Panc1 (cell line): ENCODE data around the gene PHYHIPL. TPM values are rescaled to one million over a fixed set of nuclear protein-coding genes. Genes with fewer than 3 reads are reported as not detected.

Source experiments
- ATAC-seq: fragments of 200-7000 bp; cut with Tn5 transposase; 2 replicates; pipeline ENCODE4 v1.9.1; 2020; ENCODE audit warnings: mild to moderate bottlenecking, moderate library complexity
- BruUV-seq: library from RNA; stranded (reverse); fragments of 400-500 nt; replicated peaks from 2 replicates; lab custom pipeline; 2021; lab: Mats Ljungman, UMichigan
- CTCF ChIA-PET: fragments of 300-600 bp; sonication (Branson Sonifier 250); formaldehyde crosslinking; loops from one replicate; lab custom pipeline; 2022; ENCODE audit warnings: antibody characterized with exemption; lab: Charles Lee
- POLR2A ChIA-PET: fragments of 300-600 bp; sonication (Branson Sonifier 250); formaldehyde crosslinking; loops from one replicate; lab custom pipeline; 2022; ENCODE audit warnings: antibody characterized with exemption; lab: Charles Lee
- DNase-seq: peaks from one replicate; pipeline ENCODE4 v3.0.0-alpha.2; 2010; ENCODE audit warnings: low read depth, low spot score
- H3K27ac ChIP-seq: 2 replicates; pipeline ENCODE4 v1.5.1; 2011; ENCODE audit warnings: mild to moderate bottlenecking, low read length, inconsistent platforms
- H3K27me3 ChIP-seq: fragments of 200-500 bp; sonication (Bioruptor generic); 2 replicates; pipeline ENCODE4 v1.6.0; 2014; ENCODE audit warnings: low read length, inconsistent platforms; ENCODE audit not compliant: control insufficient read depth, insufficient read depth
- H3K36me3 ChIP-seq: fragments of 200-500 bp; sonication (Bioruptor generic); 2 replicates; pipeline ENCODE4 v1.5.1; 2014; ENCODE audit warnings: inconsistent platforms, mild to moderate bottlenecking, low read length, moderate library complexity; ENCODE audit not compliant: control insufficient read depth, insufficient read depth
- H3K4me1 ChIP-seq: 2 replicates; pipeline ENCODE4 v1.5.1; 2011; ENCODE audit warnings: inconsistent platforms, mild to moderate bottlenecking, low read length, moderate library complexity; ENCODE audit not compliant: control insufficient read depth, insufficient read depth
- H3K4me3 ChIP-seq, 2 experiments: 2 replicates each; pipeline ENCODE4 v1.5.1; 2011 to 2012; ENCODE audit warnings: low read depth in 2 of 2, low read length in 2 of 2, mild to moderate bottlenecking in 2 of 2, inconsistent platforms in 1 of 2, moderate library complexity in 1 of 2
- H3K9me3 ChIP-seq: fragments of 200-500 bp; sonication (Bioruptor generic); 2 replicates; pipeline ENCODE4 v1.5.1; 2014; ENCODE audit warnings: low read depth, mild to moderate bottlenecking, inconsistent platforms, low read length, moderate library complexity; ENCODE audit not compliant: control insufficient read depth, insufficient read depth
- CTCF ChIP-seq: fragments of 450-650 bp; IDR thresholded peaks from 2 replicates; pipeline ENCODE4 v1.5.1; 2017; ENCODE audit warnings: mild to moderate bottlenecking
- POLR2AphosphoS5 ChIP-seq: IDR thresholded peaks from 2 replicates; pipeline ENCODE4 v1.6.1; 2012; ENCODE audit warnings: mild to moderate bottlenecking, low read depth, low read length, moderate library complexity
- REST ChIP-seq, 2 experiments: IDR thresholded peaks; 2 replicates each; pipeline ENCODE4 v1.6.1; 2011 to 2012; ENCODE audit warnings: low read depth in 2 of 2, control low read depth in 1 of 2, low read length in 1 of 2, mild to moderate bottlenecking in 1 of 2, moderate library complexity in 1 of 2; ENCODE audit not compliant: insufficient read depth in 1 of 2
- SIN3A ChIP-seq: IDR thresholded peaks from 2 replicates; pipeline ENCODE4 v1.6.1; 2012; ENCODE audit warnings: low read depth, mild to moderate bottlenecking, low read length, moderate library complexity, borderline replicate concordance; ENCODE audit not compliant: insufficient read depth
- TCF7L2 ChIP-seq: IDR thresholded peaks from 2 replicates; pipeline ENCODE4 v1.6.1; 2011; ENCODE audit warnings: mild to moderate bottlenecking, low read depth, low read length, inconsistent platforms
- in situ Hi-C: cut with HindIII; loops from 2 replicates; pipeline ENCODE4 v1.10.0; 2016; ENCODE audit warnings: low sequenced_read_pairs, low pct_unique_long_range_greater_than_20kb
- intact Hi-C: fragments of 100-400 bp; cut with micrococcal nuclease; formaldehyde crosslinking; loops from one replicate; pipeline ENCODE4 v1.10.0; 2022; ENCODE audit not compliant: unreplicated experiment
- total RNA-seq: library from RNA; stranded (reverse); gene quantifications from one replicate; pipeline ENCODE4 v1.2.1, GENCODE V29; 2021; ENCODE audit not compliant: unreplicated experiment

The PHYHIPL gene
- total RNA-seq, 1 experiment from 2014 or later, result not detected

DNA sequence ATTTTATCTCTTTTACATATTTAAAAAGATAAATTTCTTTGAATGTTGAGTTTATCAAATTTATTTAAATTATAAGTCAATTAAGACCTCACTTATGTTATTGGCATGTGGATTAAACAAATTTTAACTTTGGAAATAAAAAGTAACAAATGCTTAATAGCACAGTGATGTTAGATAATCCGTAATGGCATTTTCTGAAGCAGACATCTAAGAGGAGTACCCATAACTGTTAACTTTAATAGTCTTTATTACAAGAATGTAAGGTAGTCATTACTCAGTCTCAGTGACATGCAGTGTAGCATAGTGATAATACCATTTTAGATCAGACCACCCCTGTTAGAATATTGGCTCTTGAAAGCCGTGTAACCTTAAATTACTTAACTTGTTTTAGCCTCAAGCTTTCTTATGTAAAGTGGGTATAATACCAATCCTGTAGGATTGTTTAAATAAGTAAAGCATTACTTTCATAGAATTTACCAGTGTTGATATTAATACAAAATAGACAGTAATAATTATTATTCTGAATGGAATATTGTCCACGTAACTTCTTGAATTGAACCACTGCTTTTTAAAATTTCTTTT lies 4.3 kb downstream of the PHYHIPL start:
- intact Hi-C loops, result loop anchor here (5.0 kb wide), 2 partner anchors 228 to 398 kb away; no protein-coding TSS in a partner anchor
- Histone ChIP-seq H3K27me3 (no peaks in the 10 kb centered on the region), H3K27ac (no peak overlapping the region), H3K36me3 (no peaks in the 10 kb centered on the region), H3K4me1 (no peaks in the 10 kb centered on the region), H3K4me3 (no peak overlapping the region), H3K9me3 (no peaks in the 10 kb centered on the region)
- TF ChIP-seq SIN3A, result no peak
- TF ChIP-seq POLR2AphosphoS5, result no peak
- TF ChIP-seq TCF7L2, result no peak
- TF ChIP-seq CTCF, result no peak
- TF ChIP-seq REST (IDR thresholded peaks at IDR 0.05; ENCODE audit: insufficient read depth in 1 of 2, low read depth in 2 of 2, low read length in 1 of 2), result no peak
- no TSS peak for BruUV-seq
- in situ Hi-C loops, result no loop called here
- no peak for ATAC-seq
- CTCF ChIA-PET, result interaction anchor here (0.6 kb wide), 1 partner anchor 33 kb away, joined by 3 read pairs; no protein-coding TSS in a partner anchor
- DNase-seq, result no peak
- POLR2A ChIA-PET, result no interaction called here

DNA sequence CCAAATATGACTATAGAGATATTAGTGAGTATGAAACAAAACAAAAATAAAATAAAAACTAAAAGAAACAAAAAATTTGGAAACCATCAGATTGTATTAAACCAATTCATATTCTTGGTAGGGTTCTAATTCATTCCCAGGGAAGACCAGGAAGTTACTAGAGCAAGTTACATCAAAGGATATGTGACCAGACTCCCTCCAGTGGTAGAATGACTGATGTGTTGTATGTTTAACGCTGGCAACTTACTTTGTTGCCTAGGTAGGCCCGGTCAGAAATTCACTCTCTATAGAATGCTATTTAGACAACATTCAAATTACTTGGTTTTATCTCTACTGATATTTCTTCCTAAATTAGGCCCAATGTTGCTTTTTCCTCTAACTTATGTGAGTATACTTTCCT lies 5.2 kb downstream of the PHYHIPL start:
- ATAC-seq (peak; percentile 89), DNase-seq (peak; percentile 30)
- Histone ChIP-seq H3K36me3 (no peaks in the 10 kb centered on the region), H3K27ac (no peak overlapping the region), H3K4me3 (no peak overlapping the region), H3K27me3 (no peaks in the 10 kb centered on the region), H3K4me1 (no peaks in the 10 kb centered on the region), H3K9me3 (no peaks in the 10 kb centered on the region)
- POLR2A ChIA-PET, result no interaction called here
- intact Hi-C loops, result loop anchor here (5.0 kb wide), 2 partner anchors 229 to 399 kb away; no protein-coding TSS in a partner anchor
- BruUV-seq, result no TSS peak
- TF ChIP-seq TCF7L2 (peak; percentile 85), REST (IDR thresholded peaks at IDR 0.05; ENCODE audit: insufficient read depth in 1 of 2, low read depth in 2 of 2, low read length in 1 of 2) (no peak), SIN3A (no peak), POLR2AphosphoS5 (no peak), CTCF (peak; percentile 52; the same call in 1 of the 2 replicates)
- in situ Hi-C loops, result no loop called here
- CTCF ChIA-PET, result no interaction called here
